ENCODE data around the gene BNIP5.

- TF ChIP-seq, protein P1, sequence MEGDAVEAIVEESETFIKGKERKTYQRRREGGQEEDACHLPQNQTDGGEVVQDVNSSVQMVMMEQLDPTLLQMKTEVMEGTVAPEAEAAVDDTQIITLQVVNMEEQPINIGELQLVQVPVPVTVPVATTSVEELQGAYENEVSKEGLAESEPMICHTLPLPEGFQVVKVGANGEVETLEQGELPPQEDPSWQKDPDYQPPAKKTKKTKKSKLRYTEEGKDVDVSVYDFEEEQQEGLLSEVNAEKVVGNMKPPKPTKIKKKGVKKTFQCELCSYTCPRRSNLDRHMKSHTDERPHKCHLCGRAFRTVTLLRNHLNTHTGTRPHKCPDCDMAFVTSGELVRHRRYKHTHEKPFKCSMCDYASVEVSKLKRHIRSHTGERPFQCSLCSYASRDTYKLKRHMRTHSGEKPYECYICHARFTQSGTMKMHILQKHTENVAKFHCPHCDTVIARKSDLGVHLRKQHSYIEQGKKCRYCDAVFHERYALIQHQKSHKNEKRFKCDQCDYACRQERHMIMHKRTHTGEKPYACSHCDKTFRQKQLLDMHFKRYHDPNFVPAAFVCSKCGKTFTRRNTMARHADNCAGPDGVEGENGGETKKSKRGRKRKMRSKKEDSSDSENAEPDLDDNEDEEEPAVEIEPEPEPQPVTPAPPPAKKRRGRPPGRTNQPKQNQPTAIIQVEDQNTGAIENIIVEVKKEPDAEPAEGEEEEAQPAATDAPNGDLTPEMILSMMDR (IDR thresholded peaks at IDR 0.05), result no peak
- TF ChIP-seq POLR2A (IDR thresholded peaks at IDR 0.05), result no peak
These were observed 68.8 kb downstream of the BNIP5 start for GRCh38 chr6:36267731-36268477.
